ENCODE results near the gene SLC25A1.

DNA sequence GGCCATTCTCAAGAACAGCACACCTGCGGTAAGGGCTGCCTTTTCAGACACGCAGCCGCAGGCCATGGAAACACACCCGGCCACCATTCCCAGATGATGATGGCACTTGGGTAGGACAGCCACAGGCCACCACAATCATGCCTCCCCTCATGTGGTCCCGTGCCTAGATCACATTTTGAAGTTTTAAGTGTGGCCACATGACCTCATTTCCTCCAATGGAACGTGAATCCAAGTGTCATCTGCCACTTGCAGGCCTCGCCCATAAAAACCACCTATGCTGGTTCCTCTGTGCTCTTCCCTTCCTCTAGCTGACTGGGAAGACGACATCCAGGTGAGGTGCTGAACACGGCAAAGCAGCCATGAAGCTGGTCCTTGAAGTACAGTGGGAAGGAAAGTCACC is 44.6 kb upstream of the SLC25A1 start:
- no peak for TF ChIP-seq EZH2 (IDR thresholded peaks at IDR 0.05; ENCODE audit: insufficient read depth, low read length)
- TF ChIP-seq, protein P1, sequence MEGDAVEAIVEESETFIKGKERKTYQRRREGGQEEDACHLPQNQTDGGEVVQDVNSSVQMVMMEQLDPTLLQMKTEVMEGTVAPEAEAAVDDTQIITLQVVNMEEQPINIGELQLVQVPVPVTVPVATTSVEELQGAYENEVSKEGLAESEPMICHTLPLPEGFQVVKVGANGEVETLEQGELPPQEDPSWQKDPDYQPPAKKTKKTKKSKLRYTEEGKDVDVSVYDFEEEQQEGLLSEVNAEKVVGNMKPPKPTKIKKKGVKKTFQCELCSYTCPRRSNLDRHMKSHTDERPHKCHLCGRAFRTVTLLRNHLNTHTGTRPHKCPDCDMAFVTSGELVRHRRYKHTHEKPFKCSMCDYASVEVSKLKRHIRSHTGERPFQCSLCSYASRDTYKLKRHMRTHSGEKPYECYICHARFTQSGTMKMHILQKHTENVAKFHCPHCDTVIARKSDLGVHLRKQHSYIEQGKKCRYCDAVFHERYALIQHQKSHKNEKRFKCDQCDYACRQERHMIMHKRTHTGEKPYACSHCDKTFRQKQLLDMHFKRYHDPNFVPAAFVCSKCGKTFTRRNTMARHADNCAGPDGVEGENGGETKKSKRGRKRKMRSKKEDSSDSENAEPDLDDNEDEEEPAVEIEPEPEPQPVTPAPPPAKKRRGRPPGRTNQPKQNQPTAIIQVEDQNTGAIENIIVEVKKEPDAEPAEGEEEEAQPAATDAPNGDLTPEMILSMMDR (IDR thresholded peaks at IDR 0.05; ENCODE audit: insufficient read depth, low read depth, low read length): no peak
